COR-L47 (cell line): ENCODE measurements around the gene PACS2.
A peak's percentile ranks its signal among the peaks of the same experiment; 100 is the strongest.

Experiments
- DNase-seq: peaks from one replicate; lab custom pipeline; 2025; lab: John Stamatoyannopoulos, UW

Gene PACS2

DNA sequence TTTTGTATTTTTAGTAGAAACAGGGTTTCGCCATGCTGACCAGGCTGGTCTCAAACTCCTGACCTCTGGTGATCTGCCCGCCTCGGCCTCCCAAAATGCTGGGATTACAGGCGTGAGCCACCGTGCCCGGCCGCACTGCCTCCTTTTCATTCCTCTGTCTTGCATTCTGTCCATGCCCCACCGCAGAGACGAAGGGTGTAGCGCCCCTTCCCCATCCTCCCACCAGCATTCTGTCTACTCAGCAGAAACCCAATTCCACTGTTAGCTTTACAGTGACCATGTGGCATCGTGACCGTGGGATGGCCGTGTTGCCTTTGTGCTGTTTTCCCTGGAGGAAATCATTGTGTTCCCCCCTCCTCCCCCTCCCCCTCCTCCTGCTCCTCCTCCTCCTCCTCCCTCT is 94.0 kb downstream of the PACS2 start:
- DNase-seq, result no peak

GRCh38 chr14:105409364-105409763 is 94.8 kb downstream of the PACS2 start:
- DNase-seq, result no peak

DNA sequence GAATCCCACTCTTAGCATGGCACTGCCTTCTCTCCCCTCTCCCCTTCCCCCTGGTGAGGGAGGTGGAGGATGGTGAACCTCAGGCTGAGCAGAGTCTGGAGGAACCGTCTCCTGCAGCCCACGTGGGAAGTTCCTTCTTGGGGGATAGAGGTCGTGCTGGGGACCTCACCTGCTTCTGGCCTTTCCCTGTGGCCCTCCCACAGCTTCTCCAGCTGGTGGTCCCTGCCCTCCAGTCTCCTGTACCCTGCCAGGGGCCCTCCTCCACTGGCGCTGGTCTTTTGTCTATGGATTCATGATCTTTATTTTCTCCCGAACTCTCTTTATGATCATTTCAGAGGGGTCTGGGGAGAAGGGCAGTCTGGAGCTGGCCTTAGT is 96.1 kb downstream of the PACS2 start:
- no peak for DNase-seq

GRCh38 chr14:105411017-105411941 is 96.7 kb downstream of the PACS2 start:
- DNase-seq, result peak; percentile 50

DNA sequence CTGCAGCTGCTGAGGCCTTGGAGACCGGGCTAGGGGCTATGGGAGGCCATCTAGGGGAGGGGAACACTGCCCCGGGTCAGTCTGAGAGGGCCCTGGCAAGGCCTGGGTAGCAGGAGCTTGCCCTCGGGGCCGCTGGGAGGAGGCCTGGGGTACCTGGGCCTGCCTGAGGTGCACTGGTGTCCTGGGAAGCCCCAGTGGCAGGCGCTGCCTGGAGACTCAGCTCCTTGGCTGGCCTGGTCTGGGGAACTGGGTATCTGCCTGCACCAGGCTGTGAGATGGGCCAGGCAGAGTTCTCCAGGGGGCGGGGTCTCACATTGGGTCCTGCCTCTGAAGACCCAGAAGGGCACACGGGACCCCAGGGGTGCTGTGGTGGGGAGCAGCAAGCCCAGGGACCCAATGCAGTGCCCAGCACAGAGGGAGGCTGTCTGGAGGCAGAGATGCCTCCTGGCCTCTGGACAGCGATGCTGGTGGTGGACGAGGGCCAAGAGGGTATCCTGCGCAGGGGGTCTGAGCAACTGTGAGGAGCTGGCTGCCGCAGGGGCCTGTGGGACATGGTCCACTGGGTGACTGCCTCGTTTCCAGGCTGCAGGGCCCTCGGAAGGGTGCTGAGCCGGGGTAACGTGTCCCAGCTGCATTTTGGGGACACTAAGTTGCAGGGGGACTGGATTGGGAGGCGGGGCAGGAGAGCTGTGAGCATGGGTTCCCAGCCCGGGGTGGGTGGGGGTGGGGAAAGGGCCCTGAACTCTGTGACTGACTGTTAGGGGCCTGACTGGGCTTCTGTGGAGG is 97.6 kb downstream of the PACS2 start:
- no peak for DNase-seq

DNA sequence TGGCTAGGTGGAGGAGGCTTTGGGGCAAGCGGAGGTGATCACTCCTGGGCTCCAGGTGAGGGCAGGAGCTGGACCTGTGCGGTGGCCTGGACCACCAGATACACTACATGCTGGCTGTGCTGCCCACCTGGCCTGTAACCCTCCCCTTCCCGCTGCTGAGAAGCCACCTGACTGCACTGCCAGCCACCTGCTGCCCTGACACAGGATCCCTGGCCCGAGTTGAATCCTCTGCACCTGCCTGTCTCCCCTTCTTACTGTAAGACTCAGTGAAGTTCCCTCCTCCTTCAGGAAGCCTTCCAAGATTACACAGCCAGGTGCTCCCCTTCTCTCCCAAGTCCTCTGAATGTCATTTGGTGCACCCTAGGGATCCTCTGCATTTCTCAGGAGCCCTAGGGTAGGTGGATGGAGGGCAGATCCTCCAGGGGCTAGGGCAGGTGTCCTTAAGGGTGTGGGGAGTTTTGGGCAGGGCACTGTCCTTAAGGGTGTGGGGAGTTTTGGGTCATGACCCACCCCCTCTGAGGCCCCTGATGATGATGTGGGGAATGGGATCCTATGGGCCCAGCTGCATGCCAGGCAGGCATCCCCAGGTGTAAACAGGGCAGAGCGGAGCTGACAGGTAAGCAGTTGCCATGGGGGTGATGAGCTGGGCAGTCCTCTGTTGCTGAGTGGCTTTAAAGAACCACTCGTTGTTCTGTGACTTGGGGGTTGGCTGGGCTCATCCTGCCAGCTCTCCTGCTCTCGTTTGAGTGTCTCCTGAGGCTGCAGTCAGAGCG is 98.4 kb downstream of the PACS2 start:
- DNase-seq, result no peak

- no peak for DNase-seq
Observed at GRCh38 chr14:105413544-105413886, 99.0 kb downstream of the PACS2 start.

DNA sequence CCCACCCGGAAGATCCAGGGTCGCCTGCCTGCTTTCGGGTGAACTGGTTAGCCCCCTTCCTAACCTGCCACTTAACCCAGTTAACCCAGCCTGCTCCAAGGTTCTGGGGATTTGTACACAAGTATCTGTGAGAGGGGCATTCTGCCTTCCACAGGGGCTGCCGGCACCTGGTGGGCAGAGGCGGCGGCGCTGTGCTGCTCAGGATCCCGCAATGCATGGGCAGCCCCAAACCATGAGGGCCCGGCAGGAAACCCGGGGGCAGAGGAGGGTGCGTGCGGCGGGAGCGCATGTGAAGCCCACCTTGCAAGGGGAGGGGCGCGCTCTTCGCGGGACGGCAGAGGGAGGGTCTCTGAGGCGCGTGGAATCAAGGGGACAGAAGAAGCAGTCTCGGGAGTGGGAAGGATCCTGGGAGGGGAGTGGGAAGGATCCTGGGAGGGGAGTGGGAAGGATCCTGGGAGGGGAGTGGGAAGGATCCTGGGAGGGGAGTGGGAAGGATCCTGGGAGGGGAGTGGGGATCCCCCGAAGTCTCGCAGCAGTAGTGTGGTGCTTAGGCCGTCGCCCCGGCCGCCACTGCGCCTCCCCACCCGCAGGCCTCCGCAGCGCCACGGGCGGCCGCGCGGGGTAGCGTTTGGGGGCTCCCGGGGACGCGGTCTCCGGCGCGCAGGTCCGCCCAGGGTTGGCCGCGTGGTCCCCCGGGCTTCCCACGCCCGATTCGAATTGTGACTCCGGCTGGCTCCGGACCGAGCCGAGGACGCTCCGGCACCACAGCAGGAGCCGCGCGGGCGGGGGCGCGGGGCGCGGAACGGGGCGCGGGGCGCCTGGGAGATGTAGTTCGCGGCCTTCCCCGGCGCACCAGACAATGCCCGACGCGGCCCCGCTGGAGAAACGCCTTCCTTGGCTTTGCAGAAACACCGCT is 100.2 kb downstream of the PACS2 start:
- DNase-seq, result peak; percentile 85

DNA sequence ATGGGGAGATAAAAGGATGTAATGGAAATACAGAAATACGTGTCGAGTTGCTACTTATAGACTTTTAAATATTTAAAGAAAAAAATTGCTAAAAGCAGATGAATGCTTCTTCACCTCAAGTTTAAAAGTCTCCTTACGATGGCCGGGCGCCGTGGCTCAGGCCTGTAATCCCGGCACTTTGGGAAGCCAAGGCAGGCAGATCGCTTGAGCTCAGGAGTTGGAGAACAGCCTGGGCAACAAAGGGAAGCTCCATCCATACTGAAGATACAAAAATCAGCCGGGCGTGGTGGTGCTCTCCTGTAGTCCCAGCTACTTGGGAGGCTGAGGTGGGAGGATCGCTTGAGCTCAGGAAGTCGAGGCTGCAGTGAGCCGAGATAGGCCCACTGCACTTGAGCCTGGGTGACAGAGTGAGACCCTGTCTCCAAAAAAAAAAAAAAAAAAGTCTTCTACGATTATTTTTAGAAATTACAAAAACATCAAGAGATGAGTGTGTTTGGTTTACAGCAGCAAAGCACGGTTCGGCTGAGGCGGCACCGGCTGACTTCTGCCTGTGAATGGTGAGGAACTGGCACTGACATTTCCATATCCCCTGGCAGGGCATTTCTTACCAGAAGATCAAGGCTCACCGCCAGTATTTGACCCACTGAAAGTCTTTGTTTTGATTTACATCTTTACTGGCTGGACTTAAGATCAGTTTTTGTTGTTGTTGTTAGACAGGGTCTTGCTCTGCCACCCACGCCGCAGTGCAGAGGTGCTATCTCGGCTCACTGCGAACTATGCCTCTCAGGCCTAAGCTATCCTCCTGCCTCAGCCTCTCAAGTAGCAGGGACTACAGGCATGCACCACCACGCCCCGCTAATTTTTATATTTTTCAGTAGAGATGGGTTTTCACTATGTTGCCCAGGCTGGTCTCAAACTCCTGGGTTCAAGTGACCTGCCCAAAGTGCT is 101.2 kb downstream of the PACS2 start:
- no peak for DNase-seq

GRCh38 chr14:105416671-105417070 is 102.1 kb downstream of the PACS2 start:
- DNase-seq, result no peak

DNA sequence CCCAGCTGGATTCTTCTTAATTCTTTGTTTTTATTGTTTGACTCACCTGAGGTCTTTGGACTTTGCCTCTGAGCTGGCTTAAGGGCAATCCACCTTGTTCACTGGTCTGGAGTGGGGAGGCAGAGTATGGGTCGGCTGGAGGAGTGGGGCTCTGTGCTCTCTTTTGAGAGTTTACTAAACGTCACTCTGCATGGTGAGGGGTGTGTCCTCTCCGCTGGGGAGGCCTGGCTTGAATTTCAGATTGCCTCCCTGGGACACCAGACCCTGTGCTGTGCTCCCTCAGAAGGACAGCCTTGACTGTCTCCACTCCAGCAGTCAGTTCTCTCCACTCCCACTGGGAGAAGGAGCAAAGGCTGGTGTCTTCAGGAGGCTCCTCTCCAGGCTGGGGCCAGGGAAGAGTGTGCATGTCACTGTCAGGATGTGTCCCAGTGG is 103.2 kb downstream of the PACS2 start:
- no peak for DNase-seq

DNA sequence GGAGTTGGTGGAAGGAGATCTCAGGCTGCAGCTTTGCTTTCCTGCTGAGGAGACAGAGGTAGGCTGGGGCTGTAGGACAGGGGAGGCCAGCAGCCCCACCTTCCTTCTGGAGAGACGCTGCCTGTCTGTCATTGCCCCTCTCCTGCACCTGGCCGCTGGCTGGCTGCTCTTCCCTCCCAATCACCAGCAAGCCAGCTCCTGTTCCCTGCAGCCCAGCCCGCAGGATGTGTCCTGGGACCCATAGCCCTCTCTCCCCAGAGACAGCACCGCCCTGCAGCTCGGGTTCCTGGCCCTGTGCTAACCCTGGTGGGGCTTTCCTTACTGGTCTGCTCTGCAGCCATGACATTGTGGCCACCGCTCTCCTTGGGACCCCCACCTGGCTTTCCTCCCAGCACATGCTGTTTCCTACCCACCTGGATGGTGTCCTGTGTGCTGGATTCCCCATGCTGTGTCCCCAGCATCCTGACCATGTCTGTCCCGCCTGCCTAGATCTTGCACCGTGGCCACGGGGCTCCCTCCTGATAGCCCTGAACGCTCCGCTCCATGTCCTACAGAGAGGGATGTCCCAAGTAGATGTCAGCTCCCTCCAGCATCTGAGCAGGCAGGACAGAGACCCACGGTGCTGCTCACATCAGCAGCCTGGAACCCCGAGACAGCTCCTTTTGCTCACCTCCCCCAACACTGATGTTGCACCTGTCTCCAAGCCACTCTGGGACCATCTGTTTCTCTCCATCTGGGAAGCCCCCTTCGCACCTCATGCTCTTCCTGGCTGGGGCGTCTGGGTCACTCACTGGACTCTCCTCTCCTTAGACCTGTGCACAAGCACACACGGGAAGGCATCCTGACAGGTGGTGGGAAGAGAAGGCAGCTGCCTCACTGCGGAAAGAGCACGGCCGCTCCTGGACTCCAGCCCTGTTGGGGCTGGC is 104.0 kb downstream of the PACS2 start:
- DNase-seq, result no peak

- peak; percentile 60 for DNase-seq
Observed at GRCh38 chr14:105419195-105420091, 104.9 kb downstream of the PACS2 start, which contains the start of gene MTA1. Gene MTA1, plus strand, starts transcription at chr14:105419827. Its CDS starts 209 bp downstream, at chr14:105420036.

GRCh38 chr14:105420101-105420973 is 105.8 kb downstream of the PACS2 start:
- DNase-seq, result no peak

DNA sequence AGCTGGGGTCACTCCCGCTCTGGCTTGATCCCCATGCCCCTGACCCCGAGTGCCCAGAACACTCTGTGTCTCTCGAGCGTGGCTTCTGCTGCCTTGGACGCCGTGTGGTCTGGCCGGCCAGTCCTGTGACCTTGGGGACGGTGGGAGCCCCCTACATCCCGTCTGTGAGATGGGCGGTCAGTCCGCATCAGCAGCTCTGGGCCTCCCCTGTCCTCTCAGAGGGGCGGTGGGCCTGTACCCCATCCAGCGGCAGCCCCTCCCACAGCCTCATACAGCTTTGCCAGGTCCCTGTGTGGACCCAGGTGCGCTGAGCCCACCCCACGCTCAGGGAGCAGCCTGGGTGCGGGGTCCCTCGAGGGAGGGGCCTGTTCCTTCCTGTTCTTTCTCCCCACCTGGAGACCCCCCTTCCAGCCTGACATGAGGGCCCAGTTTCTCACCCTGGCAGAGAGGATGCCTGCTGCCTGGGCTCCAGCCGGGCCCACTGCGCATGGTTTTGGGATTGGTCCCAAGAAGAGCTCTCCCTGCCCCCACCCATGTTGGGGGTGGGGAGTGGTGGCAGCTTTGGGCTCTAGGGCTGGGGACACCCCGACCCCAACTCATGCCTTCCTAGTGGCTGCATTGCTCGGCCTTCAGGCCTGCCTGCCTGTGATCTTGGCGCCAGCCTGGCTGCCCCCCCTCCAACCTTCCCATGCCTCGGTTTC is 106.6 kb downstream of the PACS2 start:
- DNase-seq, result no peak
